CD4-positive, alpha-beta memory T cell (primary cell): ENCODE measurements around the gene UBE2E1. TPM values are rescaled to one million over a fixed set of nuclear protein-coding genes. Genes with fewer than 3 reads are reported as not detected.
A peak's percentile ranks its signal among the peaks of the same experiment; 100 is the strongest.
"Not testable (repeated sequence)": the region's sequence is repeated elsewhere in the genome, so short reads cannot be mapped to it uniquely, and the experiment has no call there.

Experiments used
- CTCF ChIA-PET: fragments of 350-600 bp; sonication (Branson Sonifier 250); formaldehyde crosslinking; loops from one replicate; lab custom pipeline; 2021; ENCODE audit warnings: inconsistent platforms; ENCODE audit not compliant: partially characterized antibody; lab: Charles Lee
- POLR2A ChIA-PET: fragments of 350-600 bp; sonication (Branson Sonifier 250); formaldehyde crosslinking; loops from one replicate; lab custom pipeline; 2021; ENCODE audit not compliant: partially characterized antibody; lab: Charles Lee
- DNase-seq, 5 donors: peaks; one replicate each; pipeline versions ENCODE4 v3.0.0 to v3.0.0-alpha.2; 2020 to 2022; ENCODE audit warnings: mixed read lengths in 1 of 5
- H3K27ac ChIP-seq: one replicate; pipeline ENCODE4 v1.7.0; 2013; ENCODE audit warnings: low read depth, low read length
- H3K27me3 ChIP-seq: 2 replicates; pipeline ENCODE4 v1.7.0; 2013; ENCODE audit warnings: mild to moderate bottlenecking, low read length, moderate library complexity; ENCODE audit not compliant: insufficient read depth
- H3K36me3 ChIP-seq: 2 replicates; pipeline ENCODE4 v1.7.0; 2013; ENCODE audit warnings: mild to moderate bottlenecking, low read length, moderate library complexity; ENCODE audit not compliant: insufficient read depth
- H3K4me1 ChIP-seq: 2 replicates; pipeline ENCODE4 v1.7.0; 2013; ENCODE audit warnings: mild to moderate bottlenecking, low read length, moderate library complexity; ENCODE audit not compliant: insufficient read depth
- H3K4me3 ChIP-seq, 2 donors: one replicate each; pipeline ENCODE4 v1.7.0; 2013; ENCODE audit warnings: low read length in 2 of 2, mild to moderate bottlenecking in 1 of 2
- H3K9me3 ChIP-seq, 2 donors: one replicate each; pipeline ENCODE4 v1.7.0; 2013; ENCODE audit warnings: low read length in 2 of 2, control low read depth in 1 of 2; ENCODE audit not compliant: control insufficient read depth in 1 of 2
- H3K27ac Mint-ChIP-seq, 7 donors: one replicate each; pipeline ENCODE4 v1.8.0; 2020 to 2021; ENCODE audit warnings: mixed read lengths in 7 of 7, mild to moderate bottlenecking in 6 of 7, inconsistent platforms in 3 of 7, moderate library complexity in 3 of 7
- H3K27me3 Mint-ChIP-seq, 2 donors: one replicate each; pipeline ENCODE4 v1.8.0; 2020 to 2021; ENCODE audit warnings: mixed read lengths in 2 of 2
- H3K36me3 Mint-ChIP-seq, 2 donors: one replicate each; pipeline ENCODE4 v1.8.0; 2020 to 2021; ENCODE audit warnings: mixed read lengths in 2 of 2, inconsistent platforms in 1 of 2, mild to moderate bottlenecking in 1 of 2
- H3K4me1 Mint-ChIP-seq, 4 donors: one replicate each; pipeline ENCODE4 v1.8.0; 2020 to 2021; ENCODE audit warnings: mixed read lengths in 4 of 4, mild to moderate bottlenecking in 1 of 4
- H3K4me3 Mint-ChIP-seq, 8 donors: one replicate each; pipeline ENCODE4 v1.8.0; 2020 to 2021; ENCODE audit warnings: mixed read lengths in 8 of 8, mild to moderate bottlenecking in 7 of 8, moderate library complexity in 6 of 8, inconsistent platforms in 3 of 8
- H3K9me3 Mint-ChIP-seq, 8 donors: one replicate each; pipeline ENCODE4 v1.8.0; 2020 to 2021; ENCODE audit warnings: mixed read lengths in 8 of 8, mild to moderate bottlenecking in 5 of 8, inconsistent platforms in 3 of 8, moderate library complexity in 1 of 8
- intact Hi-C: fragments of 100-400 bp; cut with micrococcal nuclease; formaldehyde crosslinking; loops from one replicate; pipeline ENCODE4 v1.15.1; 2023
- polyA plus RNA-seq, 2 donors: library from polyadenylated mRNA; unstranded; fragments of 300-500 nt; fragmentation: Illumina TruSeq; gene quantifications; one replicate each; pipeline ENCODE4 v1.2.3, GENCODE V29; 2021
- total RNA-seq, 2 experiments: library from RNA; stranded (reverse); gene quantifications; one replicate each; pipeline ENCODE4 v1.2.3, GENCODE V29; 2021

Gene UBE2E1
- total and polyA plus RNA-seq, 4 experiments from 2014 or later = 10.9 to 61.4 (median 35.7) TPM

GRCh38 chr3:23879485-23879884 lies 73.7 kb downstream of the UBE2E1 start:
- Histone ChIP-seq H3K36me3 (no peaks in the 10 kb centered on the region), H3K9me3 (no peaks in the 10 kb centered on the region), H3K27me3 (no peaks in the 10 kb centered on the region), H3K4me3 (no peak overlapping the region), H3K27ac (no peak overlapping the region), H3K4me1 (no peaks in the 10 kb centered on the region)
- Mint-ChIP-seq H3K4me3 (no peak overlapping the region), H3K36me3 (peaks cover 5 to 7% of the 10 kb centered on the region in 2 donors), H3K27ac (peak overlapping the region in 2 of 7 donors; percentile 3 to 33), H3K9me3 (no peaks in the 10 kb centered on the region), H3K27me3 (no peaks in the 10 kb centered on the region), H3K4me1 (peaks cover 15 to 56% (median 25%) of the 10 kb centered on the region in 4 donors)
- ChIA-PET POLR2A (no interaction called here), CTCF (interaction anchor here (0.9 to 1.0 kb wide), 2 partner anchors 9 to 14 kb away, joined by 3 read pairs; no protein-coding TSS in a partner anchor)
- DNase-seq = no peak
- intact Hi-C loops = no loop called here

- no peak overlapping the region for H3K4me3 ChIP-seq
- H3K27ac ChIP-seq = no peak overlapping the region
- ChIA-PET POLR2A (no interaction called here), CTCF (interaction anchor here (0.7 to 1.3 kb wide), 2 partner anchors 8 to 9 kb away, joined by 3 read pairs; no protein-coding TSS in a partner anchor)
- no peaks in the 10 kb centered on the region for H3K36me3 ChIP-seq
- H3K27ac Mint-ChIP-seq = peak overlapping the region in 1 of 7 donors; percentile 30
- intact Hi-C loops = no loop called here
- no peak overlapping the region for H3K4me3 Mint-ChIP-seq
- no peaks in the 10 kb centered on the region for H3K27me3 ChIP-seq
- no peaks in the 10 kb centered on the region for H3K27me3 Mint-ChIP-seq
- H3K4me1 ChIP-seq = no peaks in the 10 kb centered on the region
- no peaks in the 10 kb centered on the region for H3K9me3 ChIP-seq
- peaks cover 5 to 7% of the 10 kb centered on the region in 2 donors for H3K36me3 Mint-ChIP-seq
- DNase-seq = no peak
- peaks cover 13 to 43% (median 21%) of the 10 kb centered on the region in 4 donors for H3K4me1 Mint-ChIP-seq
- H3K9me3 Mint-ChIP-seq = no peaks in the 10 kb centered on the region
These were observed 75.1 kb downstream of the UBE2E1 start for GRCh38 chr3:23880703-23881339.

GRCh38 chr3:23881993-23882392 lies 76.2 kb downstream of the UBE2E1 start:
- H3K4me3 Mint-ChIP-seq, H3K27me3 Mint-ChIP-seq, H3K36me3 Mint-ChIP-seq, H3K9me3 ChIP-seq, CTCF ChIA-PET, DNase-seq, intact Hi-C loops, H3K4me3 ChIP-seq, H3K27ac ChIP-seq, H3K36me3 ChIP-seq, H3K4me1 ChIP-seq, H3K27me3 ChIP-seq, H3K9me3 Mint-ChIP-seq: not testable (repeated sequence)
- POLR2A ChIA-PET = interaction anchor here (0.6 to 1.1 kb wide), 3 partner anchors 9 to 1153 kb away, joined by 3 read pairs; partner anchors contain the start of genes NKIRAS1 and RPL15
- peak overlapping the region in 1 of 7 donors; percentile 53 for H3K27ac Mint-ChIP-seq
- H3K4me1 Mint-ChIP-seq = peaks cover 9 to 34% (median 16%) of the 10 kb centered on the region in 4 donors

- Mint-ChIP-seq H3K27me3 (no peaks in the 10 kb centered on the region), H3K36me3 (peaks cover 7 to 8% of the 10 kb centered on the region in 2 donors), H3K27ac (no peak overlapping the region), H3K4me1 (peaks cover 9 to 29% (median 13%) of the 10 kb centered on the region in 4 donors), H3K4me3 (no peak overlapping the region), H3K9me3 (no peaks in the 10 kb centered on the region)
- no peak overlapping the region for H3K27ac ChIP-seq
- DNase-seq = no peak
- intact Hi-C loops = no loop called here
- CTCF ChIA-PET = no interaction called here
- no peaks in the 10 kb centered on the region for H3K9me3 ChIP-seq
- POLR2A ChIA-PET = interaction anchor here (1.1 kb wide), 2 partner anchors 8 to 34 kb away, joined by 3 read pairs; partner anchors contain the start of genes NKIRAS1 and RPL15
- no peaks in the 10 kb centered on the region for H3K4me1 ChIP-seq
- H3K4me3 ChIP-seq = no peak overlapping the region
- H3K27me3 ChIP-seq = no peaks in the 10 kb centered on the region
- no peaks in the 10 kb centered on the region for H3K36me3 ChIP-seq
These were observed 76.7 kb downstream of the UBE2E1 start for GRCh38 chr3:23882487-23882918.

GRCh38 chr3:23884481-23884880 lies 78.7 kb downstream of the UBE2E1 start:
- Mint-ChIP-seq H3K27me3 (no peaks in the 10 kb centered on the region), H3K36me3 (peaks cover 7 to 14% of the 10 kb centered on the region in 2 donors), H3K27ac (peak overlapping the region in 3 of 7 donors; percentile 29 to 73 (median 42)), H3K9me3 (no peaks in the 10 kb centered on the region), H3K4me1 (peaks cover 3 to 14% (median 7%) of the 10 kb centered on the region in 4 donors), H3K4me3 (no peak overlapping the region)
- ChIA-PET POLR2A (no interaction called here), CTCF (interaction anchor here (1.1 kb wide), 1 partner anchor 39 kb away, joined by 4 read pairs; no protein-coding TSS in a partner anchor)
- Histone ChIP-seq H3K27ac (no peak overlapping the region), H3K4me1 (no peaks in the 10 kb centered on the region), H3K27me3 (no peaks in the 10 kb centered on the region), H3K9me3 (no peaks in the 10 kb centered on the region), H3K4me3 (no peak overlapping the region), H3K36me3 (no peaks in the 10 kb centered on the region)
- no peak for DNase-seq
- intact Hi-C loops = no loop called here

- no peak for DNase-seq
- intact Hi-C loops = no loop called here
- H3K27me3 ChIP-seq = no peaks in the 10 kb centered on the region
- ChIA-PET POLR2A (no interaction called here), CTCF (no interaction called here)
- Mint-ChIP-seq H3K4me3 (no peak overlapping the region), H3K36me3 (peaks cover 8 to 15% of the 10 kb centered on the region in 2 donors), H3K9me3 (no peaks in the 10 kb centered on the region), H3K27ac (peak overlapping the region in 2 of 7 donors; percentile 23 to 37), H3K27me3 (no peaks in the 10 kb centered on the region), H3K4me1 (peaks cover 3 to 12% (median 6%) of the 10 kb centered on the region in 4 donors)
- H3K27ac ChIP-seq = no peak overlapping the region
- no peaks in the 10 kb centered on the region for H3K4me1 ChIP-seq
- no peaks in the 10 kb centered on the region for H3K36me3 ChIP-seq
- H3K4me3 ChIP-seq = no peak overlapping the region
- H3K9me3 ChIP-seq = no peaks in the 10 kb centered on the region
These were observed 79.5 kb downstream of the UBE2E1 start for GRCh38 chr3:23885210-23885609.

GRCh38 chr3:23886311-23886710 lies 80.6 kb downstream of the UBE2E1 start:
- DNase-seq = no peak
- Histone ChIP-seq H3K4me3 (no peak overlapping the region), H3K4me1 (no peaks in the 10 kb centered on the region), H3K9me3 (no peaks in the 10 kb centered on the region), H3K36me3 (no peaks in the 10 kb centered on the region), H3K27me3 (no peaks in the 10 kb centered on the region), H3K27ac (no peak overlapping the region)
- ChIA-PET POLR2A (no interaction called here), CTCF (interaction anchor here (0.6 to 1.2 kb wide), 2 partner anchors 13 to 70 kb away, joined by 3 to 4 read pairs; no protein-coding TSS in a partner anchor)
- intact Hi-C loops = no loop called here
- Mint-ChIP-seq H3K27ac (peak overlapping the region in 4 of 7 donors; percentile 13 to 64 (median 27)), H3K4me3 (no peak overlapping the region), H3K27me3 (no peaks in the 10 kb centered on the region), H3K9me3 (no peaks in the 10 kb centered on the region), H3K4me1 (peaks cover 0 to 10% (median 4%) of the 10 kb centered on the region in 4 donors), H3K36me3 (peaks cover 11 to 18% of the 10 kb centered on the region in 2 donors)
